ENCODE data around the gene L3MBTL4. TPM values are rescaled to one million over a fixed set of nuclear protein-coding genes. Genes with fewer than 3 reads are reported as not detected.

The L3MBTL4 gene
- total RNA-seq, 4 donors from 2014 or later: 5.6 to 45.7 (median 12.0) TPM

- no peak overlapping the region for H3K27ac ChIP-seq
Measured at GRCh38 chr18:5951515-5952091, 463.1 kb downstream of the L3MBTL4 start.

DNA sequence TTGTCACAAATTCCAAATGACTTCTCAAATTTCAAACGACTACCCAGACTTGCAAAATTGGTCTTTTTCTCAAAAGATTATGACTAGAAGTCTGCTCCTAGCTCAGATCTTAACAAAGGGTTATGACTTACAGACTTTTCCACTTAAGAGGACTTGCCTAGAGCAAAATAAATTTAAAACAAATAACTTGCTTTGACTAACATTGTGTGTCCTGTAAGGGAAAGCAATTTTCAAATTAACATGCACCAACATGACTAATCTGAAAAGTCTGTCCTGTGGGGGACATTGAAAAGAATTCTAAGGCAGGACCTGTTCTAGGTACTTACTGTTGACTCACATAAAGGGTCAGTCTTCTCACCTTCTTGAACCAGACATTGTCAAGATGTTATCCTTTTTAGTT, 465.9 kb downstream of the L3MBTL4 start:
- intact Hi-C loops (cut with DNase I; ENCODE audit: low total_unique reads): no loop called here
- no peaks in the 10 kb centered on the region for H3K36me3 ChIP-seq
- no peaks in the 10 kb centered on the region for H3K27me3 ChIP-seq
- H3K4me1 ChIP-seq: no peaks in the 10 kb centered on the region
- DNase-seq: no peak
- no peak overlapping the region for H3K4me3 ChIP-seq
- H3K27ac ChIP-seq: no peak overlapping the region
- no peaks in the 10 kb centered on the region for H3K9me3 ChIP-seq
- TF ChIP-seq CTCF (IDR thresholded peaks at IDR 0.05): no peak
- no peak for TF ChIP-seq POLR2A (IDR thresholded peaks at IDR 0.05)

More at GRCh38 chr18:5951515-5952091, 463.1 kb downstream of the L3MBTL4 start:
- no peaks in the 10 kb centered on the region for H3K9me3 ChIP-seq
- no peak for TF ChIP-seq POLR2A (IDR thresholded peaks at IDR 0.05)
- no peak for TF ChIP-seq CTCF (IDR thresholded peaks at IDR 0.05)
- no peak for DNase-seq
- intact Hi-C loops (cut with DNase I; ENCODE audit: low total_unique reads): no loop called here
- H3K4me3 ChIP-seq: no peak overlapping the region
- no peaks in the 10 kb centered on the region for H3K27me3 ChIP-seq
- no peaks in the 10 kb centered on the region for H3K36me3 ChIP-seq
- no peaks in the 10 kb centered on the region for H3K4me1 ChIP-seq

- no peaks in the 10 kb centered on the region for H3K36me3 ChIP-seq
- intact Hi-C loops (cut with DNase I; ENCODE audit: low total_unique reads): no loop called here
- no peak overlapping the region for H3K27ac ChIP-seq
- no peaks in the 10 kb centered on the region for H3K9me3 ChIP-seq
- H3K4me3 ChIP-seq: no peak overlapping the region
- TF ChIP-seq CTCF (IDR thresholded peaks at IDR 0.05): no peak
- no peak for TF ChIP-seq POLR2A (IDR thresholded peaks at IDR 0.05)
- H3K4me1 ChIP-seq: no peaks in the 10 kb centered on the region
- H3K27me3 ChIP-seq: no peaks in the 10 kb centered on the region
- no peak for DNase-seq
Measured at GRCh38 chr18:5948237-5948636, 466.5 kb downstream of the L3MBTL4 start.

DNA sequence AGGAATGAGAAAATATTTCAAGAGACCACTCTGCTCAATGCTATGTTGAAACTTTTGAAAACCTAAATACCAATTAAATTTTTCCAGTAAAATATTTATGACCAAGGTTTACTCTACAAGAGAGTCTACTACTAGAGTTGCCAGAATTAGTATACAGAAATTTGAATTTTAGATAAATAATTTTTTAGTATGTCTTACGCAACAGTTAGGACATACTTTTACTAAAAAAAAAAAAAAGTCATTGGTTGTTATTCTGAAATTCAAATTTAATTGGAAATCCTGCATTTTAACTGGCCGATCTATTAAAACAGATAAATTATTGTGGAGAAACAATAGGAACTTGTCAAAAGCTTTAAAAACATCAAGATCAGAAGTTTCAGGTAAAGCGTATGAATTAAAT, 470.3 kb downstream of the L3MBTL4 start:
- intact Hi-C loops (cut with DNase I; ENCODE audit: low total_unique reads): no loop called here
- Histone ChIP-seq H3K4me1 (no peaks in the 10 kb centered on the region), H3K36me3 (no peaks in the 10 kb centered on the region), H3K9me3 (no peaks in the 10 kb centered on the region), H3K27ac (no peak overlapping the region), H3K4me3 (no peak overlapping the region), H3K27me3 (no peaks in the 10 kb centered on the region)
- TF ChIP-seq POLR2A (IDR thresholded peaks at IDR 0.05): no peak
- TF ChIP-seq CTCF (IDR thresholded peaks at IDR 0.05): no peak
- DNase-seq: no peak

GRCh38 chr18:5943514-5943913, 471.2 kb downstream of the L3MBTL4 start:
- Histone ChIP-seq H3K27me3 (no peaks in the 10 kb centered on the region), H3K36me3 (no peaks in the 10 kb centered on the region), H3K27ac (no peak overlapping the region), H3K4me1 (no peaks in the 10 kb centered on the region), H3K4me3 (no peak overlapping the region), H3K9me3 (no peaks in the 10 kb centered on the region)
- intact Hi-C loops (cut with DNase I; ENCODE audit: low total_unique reads): no loop called here
- TF ChIP-seq POLR2A (IDR thresholded peaks at IDR 0.05): no peak
- no peak for TF ChIP-seq CTCF (IDR thresholded peaks at IDR 0.05)
- no peak for DNase-seq
